Stimulated activated CD8-positive, alpha-beta memory T cell treated with anti-CD3 and anti-CD28 coated beads, Interleukin-7, amount 100 ng/mL, for 48 hours (primary cell): ENCODE data around the gene OST4.
"Not testable (repeated sequence)": the region's sequence is repeated elsewhere in the genome, so short reads cannot be mapped to it uniquely, and the experiment has no call there.

Experiments used
- DNase-seq, 2 donors: peaks; one replicate each; pipeline ENCODE4 v3.0.0-alpha.2; 2020; ENCODE audit warnings: low read depth in 1 of 2; ENCODE audit errors: extremely low read depth in 1 of 2

The OST4 gene

GRCh38 chr2:27080140-27080469 is 8.7 kb upstream of the OST4 start:
- DNase-seq: no peak

- DNase-seq: no peak
Observed at GRCh38 chr2:27079233-27080139, 8.0 kb upstream of the OST4 start.

GRCh38 chr2:27078267-27079194 is 7.1 kb upstream of the OST4 start, which contains the start of gene EMILIN1:
TSS of gene EMILIN1 (plus strand) at chr2:27078615. CDS start at chr2:27079066, 451 bp downstream.
- DNase-seq: no peak

- DNase-seq: no peak
Observed at GRCh38 chr2:27077231-27077630, 5.8 kb upstream of the OST4 start.

GRCh38 chr2:27076323-27076722 is 4.9 kb upstream of the OST4 start:
- no peak for DNase-seq

GRCh38 chr2:27075566-27075871 is 4.1 kb upstream of the OST4 start:
- not testable (repeated sequence) for DNase-seq

GRCh38 chr2:27074738-27075565 is 3.5 kb upstream of the OST4 start:
- DNase-seq: no peak

- DNase-seq: no peak
Observed at GRCh38 chr2:27073782-27074181, 2.3 kb upstream of the OST4 start.

GRCh38 chr2:27072920-27073319 is 1.5 kb upstream of the OST4 start:
- no peak for DNase-seq

GRCh38 chr2:27071990-27072830 is 756 bp upstream of the OST4 start:
- DNase-seq: no peak

GRCh38 chr2:27070653-27071276 is 689 bp downstream of the OST4 start:
- no peak for DNase-seq

- DNase-seq: no peak
Observed at GRCh38 chr2:27069961-27070618, 1.4 kb downstream of the OST4 start.

- DNase-seq: no peak
Observed at GRCh38 chr2:27069436-27069835, 2.0 kb downstream of the OST4 start.

- no peak for DNase-seq
Observed at GRCh38 chr2:27067385-27067784, 4.1 kb downstream of the OST4 start.

GRCh38 chr2:27065128-27065527 is 6.3 kb downstream of the OST4 start:
- DNase-seq: no peak

GRCh38 chr2:27060323-27060722 is 11.1 kb downstream of the OST4 start:
- DNase-seq: no peak

- no peak for DNase-seq
Observed at GRCh38 chr2:27059141-27059820, 12.2 kb downstream of the OST4 start.

GRCh38 chr2:27058210-27058609 is 13.2 kb downstream of the OST4 start:
- no peak for DNase-seq

GRCh38 chr2:27057184-27057583 is 14.3 kb downstream of the OST4 start:
- DNase-seq: no peak
